HEK293 (cell line): ENCODE data around the gene RPAP3.

Experiments used
- CTCF ChIA-PET: fragments of 350-600 bp; formaldehyde crosslinking; extraction: SDS; loops from one replicate; lab custom pipeline; 2021; ENCODE audit warnings: antibody characterized with exemption; lab: Yijun Ruan, JAX
- POLR2A ChIA-PET: fragments of 300-600 bp; formaldehyde crosslinking; extraction: SDS; loops from one replicate; lab custom pipeline; 2020; ENCODE audit warnings: antibody characterized with exemption, inconsistent platforms; lab: Yijun Ruan, JAX
- H3K27ac ChIP-seq: fragments of 200-500 bp; sonication (Bioruptor generic); 2 replicates; pipeline ENCODE4 v1.5.1; 2014; ENCODE audit warnings: low read depth, low read length, control low read depth, inconsistent platforms; ENCODE audit errors: extremely low read depth
- H3K36me3 ChIP-seq, 2 experiments: fragments of 200-500 bp in 1 of 2; sonication (Bioruptor generic) in 1 of 2; 1 replicate in 1 of 2; 2 replicates in 1 of 2; pipeline ENCODE4 v1.5.1; 2014 to 2017; ENCODE audit warnings: inconsistent platforms in 2 of 2, low read length in 2 of 2; ENCODE audit not compliant: control insufficient read depth in 2 of 2, insufficient read depth in 1 of 2
- H3K4me1 ChIP-seq: fragments of 200-500 bp; sonication (Bioruptor generic); 2 replicates; pipeline ENCODE4 v1.5.1; 2014; ENCODE audit warnings: mild to moderate bottlenecking, low read length, inconsistent platforms; ENCODE audit not compliant: control insufficient read depth, insufficient read depth
- H3K4me3 ChIP-seq: 2 replicates; pipeline ENCODE4 v1.5.1; 2011; ENCODE audit warnings: low read depth, mild to moderate bottlenecking, control low read depth, low read length, moderate library complexity
- H3K9me3 ChIP-seq: fragments of 200-500 bp; sonication (Bioruptor generic); 2 replicates; pipeline ENCODE4 v1.5.1; 2014; ENCODE audit warnings: low read depth, low read length, inconsistent platforms; ENCODE audit not compliant: control insufficient read depth, insufficient read depth
- AEBP2 ChIP-seq: fragments of 450-650 bp; formaldehyde crosslinking; IDR thresholded peaks from 2 replicates; pipeline ENCODE4 v1.5.1; 2016; ENCODE audit warnings: missing biosample characterization, missing genetic modification characterization, borderline replicate concordance
- SETDB1 ChIP-seq: IDR thresholded peaks from one replicate; pipeline ENCODE4 v1.6.1; 2017; ENCODE audit warnings: mild to moderate bottlenecking, low read length, moderate library complexity, mixed read lengths; ENCODE audit not compliant: insufficient read length
- TRIM28 ChIP-seq: IDR thresholded peaks from 2 replicates; pipeline ENCODE4 v1.6.1; 2011; ENCODE audit warnings: low read length, control low read depth, borderline replicate concordance
- ZNF146 ChIP-seq: fragments of 450-650 bp; formaldehyde crosslinking; IDR thresholded peaks from 2 replicates; pipeline ENCODE4 v1.5.1; 2016; ENCODE audit warnings: missing biosample characterization, missing genetic modification characterization
- ZNF148 ChIP-seq: fragments of 450-650 bp; formaldehyde crosslinking; IDR thresholded peaks from 2 replicates; pipeline ENCODE4 v1.5.0; 2017; ENCODE audit warnings: missing biosample characterization, missing genetic modification characterization, borderline replicate concordance
- ZNF155 ChIP-seq: fragments of 450-650 bp; formaldehyde crosslinking; IDR thresholded peaks from 2 replicates; pipeline ENCODE4 v1.5.1; 2016; ENCODE audit warnings: missing biosample characterization, missing genetic modification characterization
- ZNF223 ChIP-seq: fragments of 450-650 bp; formaldehyde crosslinking; IDR thresholded peaks from 2 replicates; pipeline ENCODE4 v1.5.1; 2016; ENCODE audit warnings: missing biosample characterization, missing genetic modification characterization
- ZNF23 ChIP-seq: fragments of 450-650 bp; formaldehyde crosslinking; IDR thresholded peaks from 2 replicates; pipeline ENCODE4 v1.5.1; 2016; ENCODE audit warnings: missing biosample characterization, missing genetic modification characterization, borderline replicate concordance
- ZNF311 ChIP-seq: fragments of 450-650 bp; formaldehyde crosslinking; IDR thresholded peaks from 2 replicates; pipeline ENCODE4 v1.5.1; 2017; ENCODE audit warnings: missing biosample characterization, missing genetic modification characterization, borderline replicate concordance
- ZNF324 ChIP-seq: fragments of 450-650 bp; formaldehyde crosslinking; IDR thresholded peaks from 2 replicates; pipeline ENCODE4 v1.5.1; 2016; ENCODE audit warnings: missing biosample characterization, missing genetic modification characterization
- ZNF473 ChIP-seq: fragments of 450-650 bp; formaldehyde crosslinking; IDR thresholded peaks from 2 replicates; pipeline ENCODE4 v1.5.1; 2017; ENCODE audit warnings: missing biosample characterization, missing genetic modification characterization
- ZNF510 ChIP-seq: fragments of 450-650 bp; formaldehyde crosslinking; IDR thresholded peaks from 2 replicates; pipeline ENCODE4 v1.5.1; 2018; ENCODE audit warnings: mild to moderate bottlenecking, missing genetic modification characterization, missing biosample characterization; ENCODE audit not compliant: insufficient replicate concordance
- ZNF521 ChIP-seq: fragments of 450-650 bp; formaldehyde crosslinking; IDR thresholded peaks from 2 replicates; pipeline ENCODE4 v1.5.1; 2017; ENCODE audit warnings: missing biosample characterization, mild to moderate bottlenecking, missing genetic modification characterization
- ZNF558 ChIP-seq: fragments of 450-650 bp; formaldehyde crosslinking; IDR thresholded peaks from 2 replicates; pipeline ENCODE4 v1.5.1; 2016; ENCODE audit warnings: missing biosample characterization, missing genetic modification characterization
- ZNF585B ChIP-seq: fragments of 450-650 bp; formaldehyde crosslinking; IDR thresholded peaks from 2 replicates; pipeline ENCODE4 v1.5.1; 2016; ENCODE audit warnings: missing biosample characterization, missing genetic modification characterization
- ZNF660 ChIP-seq: fragments of 450-650 bp; IDR thresholded peaks from 2 replicates; pipeline ENCODE4 v1.5.1; 2018; ENCODE audit warnings: missing biosample characterization, mild to moderate bottlenecking, missing genetic modification characterization
- ZNF677 ChIP-seq: fragments of 450-650 bp; IDR thresholded peaks from 2 replicates; pipeline ENCODE4 v1.5.0; 2018; ENCODE audit warnings: missing biosample characterization, mild to moderate bottlenecking, missing genetic modification characterization, moderate library complexity
- ZNF837 ChIP-seq: fragments of 450-650 bp; formaldehyde crosslinking; IDR thresholded peaks from 2 replicates; pipeline ENCODE4 v1.5.1; 2016; ENCODE audit warnings: missing biosample characterization, missing genetic modification characterization
- TF ChIP-seq, protein P1 (sequence below): fragments of 450-650 bp; formaldehyde crosslinking; IDR thresholded peaks from 2 replicates; pipeline ENCODE4 v1.5.1; 2016; ENCODE audit warnings: missing biosample characterization, missing genetic modification characterization

RPAP3 gene

GRCh38 chr12:47612953-47613352 lies 92.9 kb downstream of the RPAP3 start:
- no peaks in the 10 kb centered on the region for H3K36me3 ChIP-seq
- no peaks in the 10 kb centered on the region for H3K4me1 ChIP-seq
- POLR2A ChIA-PET = no interaction called here
- CTCF ChIA-PET = no interaction called here
- H3K9me3 ChIP-seq = no peaks in the 10 kb centered on the region
- H3K27ac ChIP-seq = no peak overlapping the region
- TF ChIP-seq TRIM28 = peak; percentile 94; the same call in 1 of the 2 replicates
- TF ChIP-seq SETDB1 = peak; percentile 93
- TF ChIP-seq ZNF324 (tag by site-specific recombination) = no peak
- no peak for TF ChIP-seq ZNF558 (tag by site-specific recombination)
- peak; percentile 99 for TF ChIP-seq ZNF585B
- TF ChIP-seq ZNF521 (tag by site-specific recombination) = no peak
- no peak for TF ChIP-seq AEBP2 (tag by site-specific recombination)
- no peak for TF ChIP-seq ZNF148 (tag by site-specific recombination)
- TF ChIP-seq ZNF660 (tag by site-specific recombination) = no peak
- no peak for TF ChIP-seq ZNF155 (tag by site-specific recombination)
- H3K4me3 ChIP-seq = no peak overlapping the region

DNA sequence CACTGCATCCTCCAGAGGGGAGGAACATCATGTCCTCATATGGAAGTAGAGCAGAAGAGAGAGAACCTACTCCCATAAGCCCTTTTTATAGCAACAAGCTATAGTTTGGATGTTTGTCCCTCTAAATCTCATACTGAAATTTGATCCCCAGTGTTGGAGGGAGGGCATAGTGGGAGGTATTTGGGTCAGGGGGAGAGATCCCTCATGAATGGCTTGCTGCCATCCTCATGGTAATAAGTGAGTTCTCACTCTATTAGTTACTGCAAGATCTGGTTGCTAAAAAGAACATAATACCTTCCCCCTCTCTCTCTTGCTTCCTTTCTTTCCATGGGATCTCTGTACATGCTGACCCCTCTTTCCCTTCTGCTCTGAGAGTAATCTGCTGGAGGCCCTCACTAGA lies 93.9 kb downstream of the RPAP3 start:
- ChIA-PET POLR2A (no interaction called here), CTCF (interaction anchor here (0.7 kb wide), 1 partner anchor 916 kb away, joined by 4 read pairs; no protein-coding TSS in a partner anchor)
- no peak for TF ChIP-seq ZNF510 (tag by site-specific recombination)
- no peak for TF ChIP-seq ZNF146 (tag by site-specific recombination)
- TF ChIP-seq, protein P1, sequence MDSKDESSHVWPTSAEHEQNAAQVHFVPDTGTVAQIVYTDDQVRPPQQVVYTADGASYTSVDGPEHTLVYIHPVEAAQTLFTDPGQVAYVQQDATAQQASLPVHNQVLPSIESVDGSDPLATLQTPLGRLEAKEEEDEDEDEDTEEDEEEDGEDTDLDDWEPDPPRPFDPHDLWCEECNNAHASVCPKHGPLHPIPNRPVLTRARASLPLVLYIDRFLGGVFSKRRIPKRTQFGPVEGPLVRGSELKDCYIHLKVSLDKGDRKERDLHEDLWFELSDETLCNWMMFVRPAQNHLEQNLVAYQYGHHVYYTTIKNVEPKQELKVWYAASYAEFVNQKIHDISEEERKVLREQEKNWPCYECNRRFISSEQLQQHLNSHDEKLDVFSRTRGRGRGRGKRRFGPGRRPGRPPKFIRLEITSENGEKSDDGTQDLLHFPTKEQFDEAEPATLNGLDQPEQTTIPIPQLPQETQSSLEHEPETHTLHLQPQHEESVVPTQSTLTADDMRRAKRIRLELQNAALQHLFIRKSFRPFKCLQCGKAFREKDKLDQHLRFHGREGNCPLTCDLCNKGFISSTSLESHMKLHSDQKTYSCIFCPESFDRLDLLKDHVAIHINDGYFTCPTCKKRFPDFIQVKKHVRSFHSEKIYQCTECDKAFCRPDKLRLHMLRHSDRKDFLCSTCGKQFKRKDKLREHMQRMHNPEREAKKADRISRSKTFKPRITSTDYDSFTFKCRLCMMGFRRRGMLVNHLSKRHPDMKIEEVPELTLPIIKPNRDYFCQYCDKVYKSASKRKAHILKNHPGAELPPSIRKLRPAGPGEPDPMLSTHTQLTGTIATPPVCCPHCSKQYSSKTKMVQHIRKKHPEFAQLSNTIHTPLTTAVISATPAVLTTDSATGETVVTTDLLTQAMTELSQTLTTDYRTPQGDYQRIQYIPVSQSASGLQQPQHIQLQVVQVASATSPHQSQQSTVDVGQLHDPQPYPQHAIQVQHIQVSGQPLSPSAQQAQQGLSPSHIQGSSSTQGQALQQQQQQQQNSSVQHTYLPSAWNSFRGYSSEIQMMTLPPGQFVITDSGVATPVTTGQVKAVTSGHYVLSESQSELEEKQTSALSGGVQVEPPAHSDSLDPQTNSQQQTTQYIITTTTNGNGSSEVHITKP = no peak
- no peak for TF ChIP-seq ZNF223
- TF ChIP-seq ZNF837 (tag by site-specific recombination) = no peak
- no peak for TF ChIP-seq ZNF677 (tag by site-specific recombination)
- TF ChIP-seq ZNF311 = no peak
- TF ChIP-seq ZNF473 = no peak
- no peak for TF ChIP-seq ZNF23 (tag by site-specific recombination)
- Histone ChIP-seq H3K27ac (no peak overlapping the region), H3K4me3 (no peak overlapping the region), H3K4me1 (no peaks in the 10 kb centered on the region), H3K36me3 (no peaks in the 10 kb centered on the region), H3K9me3 (no peaks in the 10 kb centered on the region)
